GM21360 (cell line): Measurements from ENCODE around the gene EGLN1.

ENCODE experiments used
- ATAC-seq: cut with Tn5 transposase; IDR thresholded peaks from one replicate; pipeline ENCODE4 v1.9.1; 2021; ENCODE audit warnings: mild to moderate bottlenecking, moderate library complexity; ENCODE audit not compliant: unreplicated experiment

Gene EGLN1

DNA sequence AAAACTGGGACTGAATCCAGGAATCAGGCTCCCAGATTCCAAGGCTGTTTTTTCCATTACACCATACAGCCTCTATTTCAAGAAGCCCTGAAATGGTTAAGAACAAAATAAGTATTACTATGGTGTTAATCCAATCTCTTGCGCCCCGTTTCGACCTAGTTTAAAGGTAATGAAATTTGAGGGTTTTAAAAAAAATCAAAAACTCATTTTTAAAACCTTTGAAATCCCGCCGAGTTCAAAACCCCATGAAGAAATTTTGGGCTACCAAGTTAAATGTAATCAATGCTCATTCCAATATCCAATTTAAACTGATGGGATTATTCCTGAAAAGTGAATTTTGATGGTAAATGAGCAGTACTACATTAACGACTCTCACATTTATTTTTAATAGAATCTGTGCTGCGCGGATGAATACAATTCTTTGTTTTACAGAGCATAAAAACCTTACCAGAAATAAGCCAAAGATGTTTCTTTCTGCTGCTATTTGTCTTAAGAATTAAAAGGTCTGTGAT is 767 bp upstream of the EGLN1 start:
- ATAC-seq: no peak

DNA sequence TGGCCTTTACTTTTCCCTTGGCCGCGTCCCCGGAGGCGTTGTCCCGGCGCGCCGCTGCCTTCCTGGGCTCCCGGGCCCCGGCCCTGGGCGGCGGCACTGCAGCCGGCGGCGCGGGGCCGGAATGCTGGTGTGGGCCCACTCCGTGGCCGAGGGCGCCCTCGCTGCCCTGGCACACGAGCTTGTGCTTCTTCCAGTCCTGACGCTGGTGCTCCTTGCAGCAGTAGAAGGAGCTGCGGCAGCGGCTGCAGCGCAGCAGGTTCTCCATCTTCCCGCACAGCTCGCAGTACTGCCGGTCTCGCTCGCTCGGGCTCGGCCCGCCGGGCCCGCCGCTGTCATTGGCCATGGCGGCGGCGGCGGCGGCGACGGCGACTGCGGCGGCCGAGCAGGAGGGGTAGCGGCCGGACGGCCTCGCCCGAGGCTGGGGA is 529 bp downstream of the EGLN1 start:
- ATAC-seq: peak; percentile 30

DNA sequence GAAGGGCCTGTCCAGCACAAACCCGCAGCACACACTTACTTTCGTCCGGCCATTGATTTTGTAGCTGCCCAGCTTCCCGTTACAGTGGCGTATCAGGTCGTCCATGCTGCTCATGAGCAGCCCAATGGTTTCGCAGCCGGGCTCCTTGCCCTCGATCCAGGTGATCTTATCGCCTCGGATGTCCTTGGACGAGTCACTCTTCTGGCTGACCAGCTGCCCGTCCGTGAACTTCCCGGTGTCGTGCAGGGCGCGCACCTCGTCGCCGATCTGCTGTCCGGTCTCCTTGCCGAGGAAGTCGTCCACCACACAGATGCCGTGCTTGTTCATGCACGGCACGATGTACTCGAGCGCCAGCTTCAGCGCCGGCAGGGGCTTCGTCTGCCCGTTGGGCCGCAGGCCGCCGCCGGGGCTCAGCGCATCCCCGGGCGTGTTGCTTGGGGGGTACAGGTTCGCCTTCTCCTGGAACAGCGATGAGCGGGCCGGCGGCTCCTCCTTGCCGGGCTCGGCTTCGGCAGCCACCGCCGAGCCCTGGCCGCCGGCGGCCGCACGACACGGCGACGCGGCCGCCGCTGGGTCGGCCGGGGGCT is 1.0 kb downstream of the EGLN1 start:
- ATAC-seq: peak; percentile 9

DNA sequence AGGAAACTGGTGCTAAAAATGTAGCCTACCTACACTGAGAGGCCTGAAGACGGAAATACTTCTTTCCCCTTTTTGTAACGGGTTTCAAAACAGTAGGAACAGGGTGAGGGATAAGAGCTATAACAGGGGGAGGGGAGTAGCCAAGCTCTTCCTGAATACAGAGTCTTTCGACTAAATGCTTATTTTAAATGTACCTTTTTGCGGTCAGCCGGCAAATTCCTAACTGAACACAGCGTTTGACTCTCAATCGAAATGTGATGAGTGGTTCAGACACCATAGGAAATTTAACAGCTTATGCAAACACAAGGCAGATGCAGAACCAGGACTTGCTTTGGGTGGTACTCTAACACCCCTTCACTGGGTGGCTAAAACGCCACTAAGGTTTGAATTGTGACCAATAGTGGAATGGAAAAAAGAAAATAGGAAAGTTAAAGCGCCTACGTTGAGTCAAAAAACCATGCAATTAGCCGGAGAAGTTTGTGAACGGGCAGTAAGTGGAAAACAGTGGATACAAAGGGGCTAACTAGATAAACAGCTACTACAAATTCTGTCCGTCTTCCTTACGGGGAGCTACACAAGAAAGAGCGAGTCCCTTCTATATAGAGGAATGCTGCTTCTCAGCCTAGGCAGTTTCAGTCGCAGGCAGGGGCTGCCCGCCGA is 1.7 kb downstream of the EGLN1 start:
- ATAC-seq: no peak

DNA sequence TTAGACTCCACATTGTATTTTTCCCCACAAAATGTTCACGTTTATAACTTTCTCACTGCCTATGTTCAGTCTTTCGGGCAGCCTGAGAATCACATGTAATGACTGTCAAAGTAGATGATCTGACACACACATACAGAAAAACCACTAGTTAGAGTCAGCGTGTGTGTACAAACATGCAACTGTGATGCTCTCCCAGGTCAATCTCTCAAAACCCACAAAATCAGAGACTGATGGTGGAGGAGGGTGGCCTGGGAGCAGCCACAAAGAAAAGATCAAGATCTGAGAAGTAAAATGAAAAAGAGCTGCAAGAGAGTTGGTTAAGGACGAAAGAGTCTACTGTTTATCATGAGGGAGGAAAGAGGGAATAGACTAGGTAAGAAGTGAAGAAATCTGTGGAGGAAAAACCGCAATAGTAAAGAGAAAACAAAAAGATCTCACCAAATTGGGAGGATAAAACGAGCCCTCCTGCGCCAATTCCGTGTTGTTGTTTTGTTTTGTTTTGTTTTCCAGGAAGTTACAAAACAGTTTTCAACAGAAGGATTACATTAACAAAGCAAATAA is 2.3 kb downstream of the EGLN1 start:
- no peak for ATAC-seq

DNA sequence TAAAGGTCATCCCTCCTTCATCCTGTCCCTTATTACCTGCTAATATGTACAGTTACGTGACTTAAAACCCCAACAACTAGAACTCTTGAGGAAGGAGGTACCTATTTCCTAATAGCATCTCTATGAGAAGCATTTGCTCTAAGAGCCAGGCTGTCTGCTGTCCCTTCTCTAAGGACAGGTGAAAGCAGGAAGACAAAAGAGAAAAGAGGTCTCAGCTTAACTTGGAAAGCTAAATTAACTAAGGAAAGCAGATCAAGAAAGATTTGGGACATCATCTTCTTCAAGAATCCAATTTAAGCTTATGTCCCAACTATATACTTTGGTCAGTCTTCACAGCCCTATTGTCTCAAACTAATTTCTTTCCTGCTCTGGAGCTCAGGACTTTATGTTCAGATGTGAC is 2.9 kb downstream of the EGLN1 start:
- ATAC-seq: no peak

DNA sequence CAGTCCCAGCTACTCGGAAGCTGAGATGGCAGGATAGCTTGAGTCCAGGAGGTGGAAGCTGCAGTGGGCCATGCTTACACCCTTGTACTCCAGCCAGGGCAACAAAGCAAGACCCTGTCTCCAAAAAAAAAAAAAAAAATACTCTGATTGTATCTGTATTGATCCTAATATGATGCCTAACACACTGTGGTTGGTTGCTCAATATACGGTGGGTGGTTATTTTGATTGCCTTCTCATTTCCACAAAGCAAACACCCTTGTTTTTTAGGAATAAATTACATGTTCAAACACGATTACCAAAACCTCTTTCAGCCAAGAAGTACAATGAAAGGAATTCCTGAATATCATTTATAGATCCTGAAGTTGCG is 3.4 kb downstream of the EGLN1 start:
- ATAC-seq: no peak

DNA sequence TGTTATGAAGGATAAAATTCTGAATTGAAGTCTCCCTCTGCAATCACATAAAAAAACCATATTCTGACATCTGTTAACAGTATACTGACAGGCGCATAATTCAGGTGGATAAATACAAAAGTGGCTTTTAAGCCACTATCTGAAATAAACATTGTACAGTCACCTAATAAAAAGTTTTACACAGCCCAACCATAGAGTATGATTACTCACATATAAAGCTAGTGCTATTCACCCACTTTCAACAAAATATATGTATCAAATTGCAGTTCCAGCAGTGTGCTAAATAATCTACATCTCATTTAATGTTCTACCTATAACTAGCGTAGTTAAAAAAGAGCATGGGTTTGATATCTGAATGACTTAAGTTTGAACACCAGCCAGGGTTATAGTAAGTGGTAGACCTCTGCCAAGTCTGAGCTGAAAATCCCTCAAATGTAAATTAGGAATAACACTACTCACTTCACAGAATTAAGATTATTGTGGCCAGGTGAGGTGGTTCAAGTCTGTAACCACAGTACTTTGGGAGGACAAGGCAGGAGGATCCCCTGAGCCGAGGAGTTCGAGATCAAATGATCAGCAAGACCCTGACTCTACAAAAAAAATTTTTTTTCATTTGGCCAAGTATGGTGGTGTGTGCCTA is 3.9 kb downstream of the EGLN1 start:
- no peak for ATAC-seq

DNA sequence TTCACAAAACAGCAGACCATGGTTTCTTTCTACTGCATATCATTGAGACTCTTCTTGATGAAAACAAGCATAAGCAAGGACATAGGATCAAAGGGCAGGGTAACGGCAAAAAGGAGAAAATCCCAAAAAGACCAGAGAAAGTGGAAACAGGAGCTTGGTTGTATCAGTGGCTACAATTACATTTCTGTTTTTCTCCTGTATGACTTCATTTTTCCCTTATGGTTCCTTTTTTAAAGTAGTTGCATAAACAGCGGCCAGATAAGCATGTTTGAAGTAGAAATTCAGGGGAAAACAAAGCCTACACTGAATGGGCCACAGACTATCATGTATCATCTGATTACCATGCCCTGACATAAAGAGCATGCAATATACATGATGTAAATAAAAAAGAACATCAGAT is 4.6 kb downstream of the EGLN1 start:
- ATAC-seq: no peak

DNA sequence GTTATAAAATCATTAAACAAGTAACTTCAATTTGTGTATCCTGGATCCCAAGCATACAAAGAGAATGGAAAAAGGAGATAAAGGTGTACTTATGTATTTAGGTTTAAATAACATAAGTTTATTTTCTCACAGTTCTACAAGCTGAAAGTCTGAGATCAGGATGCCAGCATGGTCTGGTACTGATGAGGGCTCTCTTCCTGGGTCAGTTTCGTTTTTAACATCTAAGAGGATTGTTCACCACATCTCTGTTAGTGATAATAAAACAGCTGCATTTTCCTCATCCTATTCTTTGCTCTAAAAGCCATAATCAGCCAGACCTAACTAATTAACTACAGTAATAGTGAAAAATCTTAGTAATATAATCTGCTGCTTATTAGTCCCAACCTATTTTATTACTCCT is 5.2 kb downstream of the EGLN1 start:
- ATAC-seq: no peak

DNA sequence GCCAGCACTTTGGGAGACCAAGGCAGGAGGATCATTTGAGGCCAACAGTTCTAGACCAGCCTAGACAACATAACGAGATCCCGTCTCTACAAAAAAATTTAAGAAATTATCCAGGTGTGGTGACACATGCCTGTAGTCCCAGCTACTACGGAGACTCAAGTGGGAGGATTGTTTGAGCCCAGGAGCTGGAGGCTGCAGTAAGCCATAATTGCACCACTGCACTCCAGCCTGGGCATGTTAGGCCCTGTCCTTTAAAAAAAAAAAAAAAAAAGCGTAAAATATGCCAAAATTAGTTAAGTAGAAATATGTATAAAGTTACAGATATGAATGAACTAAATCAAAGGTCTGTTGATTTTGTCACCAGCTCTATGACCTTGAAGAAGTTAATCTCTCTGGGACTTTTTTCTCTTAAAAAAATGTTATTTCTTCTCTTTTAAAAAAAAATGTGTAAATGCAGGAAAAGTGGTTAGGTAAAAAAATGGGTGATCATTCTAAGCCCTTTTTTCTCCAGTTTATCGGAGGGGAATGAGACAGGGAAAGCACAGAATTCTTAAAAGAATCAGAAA is 7.0 kb downstream of the EGLN1 start:
- ATAC-seq: no peak

DNA sequence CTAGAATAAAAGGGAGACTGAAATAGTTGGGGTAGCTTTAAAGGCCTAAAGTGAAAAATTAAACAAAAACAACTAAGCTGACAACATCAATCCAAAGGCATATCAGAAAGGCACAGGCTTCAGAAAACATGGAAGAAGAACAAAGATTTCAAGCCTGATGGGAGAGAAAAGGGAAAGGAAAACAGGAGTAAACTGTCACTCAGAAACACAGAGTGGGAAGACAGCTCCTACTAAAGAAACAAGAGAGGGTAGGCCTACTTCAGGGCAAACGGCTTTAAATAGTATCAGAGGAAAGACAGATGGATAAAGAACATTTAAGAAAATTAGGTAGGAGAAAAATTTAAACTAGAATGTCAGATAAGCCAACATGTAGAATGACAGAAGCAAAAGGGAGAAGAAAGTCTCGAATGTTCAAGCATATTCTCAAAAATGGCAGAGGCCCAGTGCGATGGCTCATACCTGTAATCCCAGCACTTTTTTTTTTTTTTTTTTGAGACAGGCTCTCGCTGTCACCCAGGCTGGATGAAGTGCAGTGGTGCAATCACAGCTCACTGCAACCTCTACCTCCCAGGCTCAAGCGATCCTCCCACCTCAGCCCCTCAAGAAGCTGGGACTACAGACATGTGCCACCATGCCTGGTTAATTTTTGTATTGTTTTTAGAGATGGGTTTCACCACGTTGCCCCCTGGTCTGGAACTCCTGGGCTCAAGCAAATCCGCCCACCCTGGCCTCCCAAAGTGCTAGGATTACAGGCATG is 7.6 kb downstream of the EGLN1 start:
- ATAC-seq: no peak

DNA sequence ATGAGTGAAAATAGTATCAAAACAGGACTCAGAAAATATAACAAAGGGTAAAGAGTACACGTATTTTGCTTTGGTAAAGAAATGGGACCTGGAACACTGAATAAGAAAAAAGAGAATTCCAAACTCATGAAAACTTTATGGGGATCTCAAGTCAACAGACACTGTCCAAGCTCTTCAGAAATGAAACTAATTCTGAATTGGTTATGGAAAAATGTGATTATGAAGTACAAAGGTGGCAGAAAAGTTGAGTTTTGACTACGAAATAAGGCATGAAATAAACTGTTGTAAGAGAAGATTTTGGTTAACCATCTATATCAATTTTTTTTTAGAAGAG is 8.4 kb downstream of the EGLN1 start:
- ATAC-seq: no peak

DNA sequence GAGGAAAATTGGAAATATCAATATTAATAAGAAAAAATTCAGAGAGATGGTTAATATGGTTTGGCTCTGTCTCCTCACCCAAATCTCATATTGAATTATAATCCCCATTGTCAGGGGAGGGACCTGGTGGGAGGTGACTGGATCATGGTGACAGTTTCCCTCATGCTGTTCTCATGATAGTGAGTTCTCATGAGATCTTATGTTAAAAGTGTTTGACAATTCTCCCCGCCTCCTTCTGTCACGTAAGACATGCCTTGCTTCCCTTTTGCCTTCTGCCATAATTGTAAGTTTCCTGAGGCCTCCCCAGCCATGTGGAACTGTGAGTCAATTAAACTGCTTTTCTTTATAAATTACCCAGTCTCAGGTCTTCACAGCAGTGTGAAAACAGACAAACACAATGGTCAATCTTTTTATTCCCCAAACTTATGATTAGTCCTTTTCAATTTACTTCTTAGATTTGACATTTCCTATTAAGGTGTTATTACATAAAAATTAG is 11.0 kb downstream of the EGLN1 start:
- no peak for ATAC-seq

DNA sequence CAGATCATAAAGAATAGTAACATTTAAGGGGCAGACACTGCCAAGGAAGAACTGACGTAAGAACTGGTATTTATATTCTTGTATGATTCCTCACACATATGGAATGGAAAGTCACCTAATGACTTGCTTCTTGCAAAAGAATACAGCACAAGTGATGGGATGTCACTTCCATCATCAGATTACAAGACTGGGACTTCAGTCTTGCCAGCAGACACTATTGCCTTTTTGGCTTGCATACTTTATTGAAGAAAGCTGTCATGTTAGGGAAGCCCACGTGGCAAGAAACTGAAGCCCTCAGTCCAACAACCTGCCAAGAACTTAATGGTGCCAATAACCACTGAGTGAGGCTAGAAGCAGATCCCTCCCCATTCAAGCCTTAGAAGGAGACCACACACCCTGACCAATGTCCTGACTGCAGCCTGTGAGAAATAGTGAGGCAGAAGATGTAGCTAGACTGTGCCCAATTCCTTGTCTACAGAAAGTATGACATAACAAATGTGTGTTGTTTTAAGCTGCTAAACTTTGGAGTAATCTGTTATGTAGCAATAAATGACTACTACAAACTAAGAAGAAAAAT is 12.0 kb downstream of the EGLN1 start:
- no peak for ATAC-seq

DNA sequence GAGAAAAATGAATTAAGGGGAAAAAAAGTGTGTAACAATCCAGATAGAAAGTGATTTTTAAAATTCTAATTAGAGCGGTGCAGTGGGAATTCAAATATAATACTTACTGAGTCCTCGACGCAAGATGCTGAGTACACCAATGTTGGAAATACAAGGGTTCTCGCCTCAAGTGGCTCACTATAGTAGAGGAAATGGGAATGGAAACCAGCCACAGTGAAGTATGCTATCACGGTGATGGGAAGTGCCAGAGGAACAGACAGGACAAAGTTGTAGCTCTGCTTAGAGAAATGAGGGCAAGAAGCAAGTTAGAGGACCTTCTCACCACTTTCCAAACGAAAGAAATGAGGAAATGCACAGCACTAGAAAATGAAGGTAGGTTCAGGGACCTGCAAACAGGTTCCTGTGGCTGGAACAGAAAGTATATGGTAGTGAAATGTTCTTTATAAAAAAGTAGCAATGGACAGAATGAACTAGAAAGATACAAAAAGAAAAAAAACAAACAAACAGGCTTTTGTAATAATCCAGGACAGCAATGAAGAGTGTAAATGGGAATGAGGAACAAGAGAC is 13.5 kb downstream of the EGLN1 start:
- ATAC-seq: no peak

DNA sequence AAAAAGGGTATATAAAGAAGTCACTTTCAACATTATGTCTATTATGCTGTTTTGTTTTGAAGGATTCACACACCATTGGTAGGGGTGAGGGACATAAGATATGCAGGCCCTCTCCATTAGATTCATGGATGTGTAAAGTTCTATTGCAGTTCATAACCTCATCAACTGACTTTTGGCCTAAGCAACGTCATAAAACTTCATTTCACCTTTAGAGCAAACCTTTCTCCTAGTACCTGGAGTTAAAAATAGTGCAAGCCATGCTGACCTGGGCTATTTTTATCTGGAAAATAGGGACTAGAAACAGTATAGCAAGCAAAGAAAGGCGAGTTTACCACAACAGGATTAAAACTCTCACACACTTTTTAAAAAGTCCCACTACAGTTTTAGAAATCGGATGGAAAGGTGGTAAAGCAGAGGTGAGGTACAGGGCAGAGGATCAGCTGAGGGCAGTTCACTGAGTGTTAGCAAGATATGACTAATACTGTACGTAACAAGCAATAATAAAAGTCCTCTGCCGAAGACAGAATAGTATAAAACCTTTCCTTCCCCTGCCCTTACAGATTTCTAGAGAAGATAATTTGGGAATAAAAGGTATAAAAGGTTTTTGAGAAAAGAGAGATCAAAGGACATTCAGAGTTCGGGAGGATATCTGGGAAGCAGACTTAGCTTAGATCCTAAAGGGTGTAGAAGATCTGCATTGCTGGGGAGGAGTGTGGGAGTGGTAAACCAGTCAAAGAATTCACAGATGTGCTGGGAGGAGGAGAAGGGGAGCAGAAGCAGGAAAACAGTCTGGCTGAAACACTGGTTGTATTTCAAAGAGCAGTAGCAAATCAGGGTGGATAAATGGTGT is 14.3 kb downstream of the EGLN1 start:
- ATAC-seq: no peak

DNA sequence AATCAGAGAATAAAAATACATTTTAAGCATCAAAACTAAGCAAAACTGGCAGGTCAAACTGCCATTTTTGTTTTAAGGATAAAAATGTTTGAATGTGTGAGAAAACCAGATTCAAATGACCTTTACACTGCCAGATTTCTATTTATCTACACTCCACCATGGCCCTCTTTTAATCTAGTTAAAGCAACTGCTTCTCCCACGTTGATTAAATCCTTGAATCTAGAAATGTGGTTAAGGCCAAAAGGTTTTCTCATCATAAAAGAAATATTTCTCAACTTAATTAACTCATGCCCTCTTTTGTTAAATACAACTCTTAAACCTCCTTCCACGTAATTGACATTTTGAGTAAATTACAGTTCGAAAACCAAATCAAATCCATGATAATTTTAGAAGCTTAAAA is 15.0 kb downstream of the EGLN1 start:
- ATAC-seq: no peak

DNA sequence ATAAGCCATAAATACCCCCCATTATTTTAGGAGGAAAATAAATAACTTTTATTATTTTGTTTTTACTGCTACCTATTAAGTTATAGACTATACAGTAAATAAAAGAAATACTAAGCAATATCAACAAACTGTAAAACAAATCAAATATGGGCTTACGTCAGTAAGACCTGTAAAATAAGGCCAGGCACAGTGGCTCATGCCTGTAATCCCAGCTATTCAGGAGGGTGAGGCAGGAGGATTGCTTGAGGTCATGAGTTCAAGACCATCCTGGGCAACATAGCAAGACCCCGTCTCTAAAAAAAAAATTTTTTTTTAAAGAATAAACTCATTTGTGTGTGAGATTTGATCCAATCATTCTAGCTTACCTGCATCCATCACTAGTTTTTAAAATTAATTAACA is 17.8 kb downstream of the EGLN1 start:
- no peak for ATAC-seq
